Uterus (tissue), 2 donors: Measurements from ENCODE around the gene PRKN.

Experiments used
- CTCF ChIP-seq, 4 experiments: fragments of 200-600 bp in 2 of 4; fragments of 450-650 bp in 2 of 4; sonication (generic) in 2 of 4; IDR thresholded peaks; one replicate each; pipeline ENCODE4 v1.5.1; 2016 to 2019; ENCODE audit warnings: antibody characterized with exemption in 4 of 4, mild to moderate bottlenecking in 2 of 4, moderate library complexity in 1 of 4
- POLR2A ChIP-seq, 2 donors: fragments of 450-650 bp; IDR thresholded peaks; one replicate each; pipeline ENCODE4 v1.6.1; 2016; ENCODE audit warnings: antibody characterized with exemption in 2 of 2, mild to moderate bottlenecking in 1 of 2, moderate library complexity in 1 of 2

GRCh38 chr6:161544801-161545480 lies 1182.6 kb downstream of the PRKN start:
- TF ChIP-seq CTCF (IDR thresholded peaks at IDR 0.05) = no peak
- no peak for TF ChIP-seq POLR2A (IDR thresholded peaks at IDR 0.05)
